B cell (primary cell): ENCODE data around the gene C1orf174.

Experiments
- CTCF ChIP-seq: fragments of 200-600 bp; IDR thresholded peaks from one replicate; pipeline ENCODE4 v1.8.0; 2022; ENCODE audit warnings: antibody characterized with exemption, mild to moderate bottlenecking
- EZH2 ChIP-seq: IDR thresholded peaks from 2 replicates; pipeline ENCODE4 v1.6.1; 2012; ENCODE audit warnings: borderline replicate concordance, low read depth, mild to moderate bottlenecking, moderate library complexity, low read length; ENCODE audit not compliant: insufficient read depth, poor library complexity, severe bottlenecking

GRCh38 chr1:3912809-3913685 is 13.0 kb upstream of the C1orf174 start:
- TF ChIP-seq CTCF (no peak), EZH2 (no peak)
